ENCODE results near the gene ELANE. TPM values are rescaled to one million over a fixed set of nuclear protein-coding genes. Genes with fewer than 3 reads are reported as not detected.

The ELANE gene
- total RNA-seq: 1 to 10 TPM in 1 of 2 donors, not detected in 1; 1.4 TPM

- peaks cover 6% of the 10 kb centered on the region for H3K27me3 ChIP-seq (replicated peaks; ENCODE audit: insufficient read depth)
- H3K4me3 ChIP-seq: no peak within 1 kb of the TSS
- TF ChIP-seq POLR2A (IDR thresholded peaks at IDR 0.05) (no peak), POLR2AphosphoS5 (IDR thresholded peaks at IDR 0.05) (no peak), CTCF (IDR thresholded peaks at IDR 0.05) (no peak)
- no peaks in the 10 kb centered on the region for H3K9me3 ChIP-seq
- DNase-seq (ENCODE audit: low spot score): no peak
- peaks cover 4% of the 10 kb centered on the region for H3K4me1 ChIP-seq (replicated peaks)
- intact Hi-C loops (cut with DNase I): no loop called here
- H3K27ac ChIP-seq: peak within 1 kb of the TSS; percentile 55 to 64
- no peaks in the 10 kb centered on the region for H3K36me3 ChIP-seq
- WGBS: 72% methylated on average over 37 of the region's 55 CpGs
Measured at GRCh38 chr19:852136-853013, at the start of gene ELANE. TSS of gene ELANE (plus strand) at chr19:852303. CDS start at chr19:852329, 26 bp downstream.

GRCh38 chr19:802498-803098, 49.5 kb upstream of the ELANE start:
- H3K27me3 ChIP-seq (replicated peaks; ENCODE audit: insufficient read depth): no peaks in the 10 kb centered on the region
- peaks cover 42% of the 10 kb centered on the region for H3K4me1 ChIP-seq (replicated peaks)
- no peaks in the 10 kb centered on the region for H3K9me3 ChIP-seq
- intact Hi-C loops (cut with DNase I): loop anchor here (5.0 kb wide), 1 partner anchor 55 kb away; the partner anchor contains the start of gene CFD
- H3K36me3 ChIP-seq: peaks cover 31% of the 10 kb centered on the region in 2 donors
- 27% methylated on average over 28 of the region's 28 CpGs for WGBS
- TF ChIP-seq POLR2A (IDR thresholded peaks at IDR 0.05): no peak
- TF ChIP-seq CTCF (IDR thresholded peaks at IDR 0.05): no peak
- TF ChIP-seq POLR2AphosphoS5 (IDR thresholded peaks at IDR 0.05): no peak
- DNase-seq (ENCODE audit: low spot score): no peak
- peak overlapping the region; percentile 11 to 100 for H3K27ac ChIP-seq
- H3K4me3 ChIP-seq: peak overlapping the region in 1 of 2 donors; percentile 99

- no peak for DNase-seq (ENCODE audit: low spot score)
- Histone ChIP-seq H3K4me1 (replicated peaks) (peaks cover 42% of the 10 kb centered on the region), H3K27me3 (replicated peaks; ENCODE audit: insufficient read depth) (no peaks in the 10 kb centered on the region), H3K4me3 (no peak overlapping the region), H3K9me3 (no peaks in the 10 kb centered on the region), H3K36me3 (peaks cover 35 to 36% of the 10 kb centered on the region in 2 donors), H3K27ac (peak overlapping the region; percentile 11 to 100)
- TF ChIP-seq POLR2A (IDR thresholded peaks at IDR 0.05): no peak
- TF ChIP-seq CTCF (IDR thresholded peaks at IDR 0.05): no peak
- TF ChIP-seq POLR2AphosphoS5 (IDR thresholded peaks at IDR 0.05): no peak
- 68% methylated on average over 12 of the region's 17 CpGs for WGBS
- intact Hi-C loops (cut with DNase I): loop anchor here (5.0 kb wide), 1 partner anchor 54 kb away; the partner anchor contains the start of gene CFD
Measured at GRCh38 chr19:803099-803561, 49.0 kb upstream of the ELANE start.

- peaks cover 41 to 42% of the 10 kb centered on the region in 2 donors for H3K36me3 ChIP-seq
- H3K27ac ChIP-seq: no peak overlapping the region
- WGBS: 80% methylated on average over 29 of the region's 31 CpGs
- no peak overlapping the region for H3K4me3 ChIP-seq
- DNase-seq (ENCODE audit: low spot score): no peak
- H3K9me3 ChIP-seq: no peaks in the 10 kb centered on the region
- TF ChIP-seq POLR2A (IDR thresholded peaks at IDR 0.05) (no peak), POLR2AphosphoS5 (IDR thresholded peaks at IDR 0.05) (no peak), CTCF (IDR thresholded peaks at IDR 0.05) (no peak)
- no peaks in the 10 kb centered on the region for H3K27me3 ChIP-seq (replicated peaks; ENCODE audit: insufficient read depth)
- intact Hi-C loops (cut with DNase I): loop anchor here (5.0 kb wide), 1 partner anchor 53 kb away; the partner anchor contains the start of gene CFD
- H3K4me1 ChIP-seq (replicated peaks): peaks cover 42% of the 10 kb centered on the region
Measured at GRCh38 chr19:803686-804418, 48.3 kb upstream of the ELANE start.

Data from prostate gland (tissue), 2 donors.